ENCODE results near the gene KLHL40.

Gene KLHL40

GRCh38 chr3:42660131-42660715, 25.1 kb upstream of the KLHL40 start:
- TF ChIP-seq TCF12 (IDR thresholded peaks at IDR 0.05; ENCODE audit: low read depth) (no peak), TEAD4 (IDR thresholded peaks at IDR 0.05) (no peak), ZBTB7A (IDR thresholded peaks at IDR 0.05; ENCODE audit: low read depth) (no peak), NFIC (IDR thresholded peaks at IDR 0.05) (no peak)

DNA sequence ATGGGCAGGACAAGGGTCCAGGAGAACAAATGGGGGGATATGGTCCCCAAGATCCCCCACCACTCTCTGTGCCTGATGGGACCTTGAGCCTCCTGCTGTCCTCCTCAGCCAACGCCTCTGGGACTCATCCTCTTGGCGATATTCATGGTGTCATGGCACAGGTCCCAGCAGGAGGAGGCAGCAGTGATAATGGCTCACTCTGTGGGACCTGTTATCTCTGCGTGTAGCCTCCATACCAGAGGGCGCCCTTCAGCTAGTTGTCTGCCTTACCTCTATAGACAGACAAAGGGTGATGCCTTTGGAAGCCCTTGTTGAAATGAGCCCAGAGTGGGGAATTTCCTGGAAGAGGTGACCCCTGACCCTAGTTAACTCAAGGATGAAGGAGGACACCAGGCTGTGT, 24.4 kb upstream of the KLHL40 start:
- no peak for TF ChIP-seq TCF12 (IDR thresholded peaks at IDR 0.05; ENCODE audit: low read depth)
- TF ChIP-seq TAF1 (IDR thresholded peaks at IDR 0.05; ENCODE audit: low read depth), result no peak
- TF ChIP-seq RAD21 (IDR thresholded peaks at IDR 0.05; ENCODE audit: low read depth), result peak; percentile 16; the same call in 1 of the 2 replicates

DNA sequence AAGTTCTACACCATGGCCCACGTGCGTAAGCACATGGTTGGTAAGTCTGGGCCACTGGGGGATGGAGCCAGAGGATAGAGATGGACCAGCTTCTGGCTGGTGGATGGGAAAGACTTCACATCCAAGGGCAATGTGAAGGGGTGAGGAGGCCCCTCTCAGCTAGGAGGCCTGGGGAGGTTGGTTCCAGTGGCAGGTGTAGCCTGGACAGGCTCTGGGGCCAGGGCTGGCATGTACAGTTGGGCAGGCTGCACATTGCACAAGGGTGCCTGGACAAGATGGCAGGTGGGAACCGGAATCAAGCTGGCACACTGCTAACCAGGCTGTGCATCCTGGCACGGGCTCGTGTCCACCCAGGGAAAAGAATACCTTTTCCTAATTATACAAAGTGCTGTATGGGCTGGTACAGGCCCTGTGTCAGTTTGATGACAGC, 23.7 kb upstream of the KLHL40 start:
- TF ChIP-seq ZBTB7A (IDR thresholded peaks at IDR 0.05; ENCODE audit: low read depth), result no peak
- TF ChIP-seq, protein P1, sequence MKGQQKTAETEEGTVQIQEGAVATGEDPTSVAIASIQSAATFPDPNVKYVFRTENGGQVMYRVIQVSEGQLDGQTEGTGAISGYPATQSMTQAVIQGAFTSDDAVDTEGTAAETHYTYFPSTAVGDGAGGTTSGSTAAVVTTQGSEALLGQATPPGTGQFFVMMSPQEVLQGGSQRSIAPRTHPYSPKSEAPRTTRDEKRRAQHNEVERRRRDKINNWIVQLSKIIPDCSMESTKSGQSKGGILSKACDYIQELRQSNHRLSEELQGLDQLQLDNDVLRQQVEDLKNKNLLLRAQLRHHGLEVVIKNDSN (IDR thresholded peaks at IDR 0.05), result no peak
- no peak for TF ChIP-seq TEAD4 (IDR thresholded peaks at IDR 0.05)
- TF ChIP-seq EGR1 (IDR thresholded peaks at IDR 0.05), result no peak
- TF ChIP-seq EP300 (IDR thresholded peaks at IDR 0.05; ENCODE audit: borderline replicate concordance), result no peak
- no peak for TF ChIP-seq CREB1 (IDR thresholded peaks at IDR 0.05; ENCODE audit: low read depth)
- TF ChIP-seq TCF12 (IDR thresholded peaks at IDR 0.05; ENCODE audit: low read depth), result no peak
- no peak for TF ChIP-seq NFIC (IDR thresholded peaks at IDR 0.05)
- TF ChIP-seq RAD21 (IDR thresholded peaks at IDR 0.05; ENCODE audit: low read depth), result no peak
- no peak for TF ChIP-seq MAX (IDR thresholded peaks at IDR 0.05)
- no peak for TF ChIP-seq REST (IDR thresholded peaks at IDR 0.05; ENCODE audit: low read depth)
- no peak for TF ChIP-seq YY1 (IDR thresholded peaks at IDR 0.05; ENCODE audit: low read depth)
- no peak for TF ChIP-seq CEBPB (IDR thresholded peaks at IDR 0.05)
- TF ChIP-seq FOXM1 (IDR thresholded peaks at IDR 0.05; ENCODE audit: borderline replicate concordance, low read depth), result no peak
- TF ChIP-seq TAF1 (IDR thresholded peaks at IDR 0.05; ENCODE audit: low read depth), result no peak

DNA sequence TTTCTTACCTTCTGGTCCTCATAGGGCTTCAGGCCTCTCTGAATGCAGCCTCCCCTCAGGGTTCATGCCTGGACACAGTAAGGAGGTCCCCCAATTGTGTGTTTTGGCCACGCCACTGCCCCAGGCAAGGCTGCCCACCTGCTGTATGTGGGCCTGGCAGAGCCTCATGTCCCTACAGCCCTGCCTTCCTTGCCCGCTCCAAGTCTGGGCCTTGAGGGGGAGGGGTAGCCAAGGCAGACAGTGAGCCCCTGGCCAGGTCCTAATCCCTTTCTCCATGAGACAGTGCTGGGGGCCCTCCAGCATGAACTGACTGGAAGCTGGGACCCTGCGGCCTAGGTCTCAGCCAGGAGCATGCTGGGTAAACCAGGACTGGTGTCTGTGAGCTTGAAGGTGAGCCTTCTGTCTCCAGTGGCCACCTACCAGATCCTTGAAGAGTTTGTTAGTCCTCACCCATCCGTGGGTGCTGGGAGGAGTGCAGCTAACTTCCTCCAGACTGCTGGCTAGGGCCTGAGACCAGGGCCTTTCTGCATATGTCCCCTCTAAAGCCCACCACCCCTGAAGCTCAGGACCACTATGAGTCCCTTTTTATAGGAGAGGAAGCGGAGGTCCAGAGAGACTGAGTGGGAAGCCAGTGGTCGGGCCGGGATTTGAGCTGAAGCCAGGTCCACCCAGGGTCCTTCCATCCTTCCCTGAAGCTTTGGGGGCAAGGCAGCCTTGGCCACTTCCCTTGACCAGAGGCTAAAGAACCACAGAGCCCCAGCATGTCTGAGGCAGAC, 23.1 kb upstream of the KLHL40 start:
- TF ChIP-seq CREB1 (IDR thresholded peaks at IDR 0.05; ENCODE audit: low read depth) (no peak), EGR1 (IDR thresholded peaks at IDR 0.05) (no peak), TAF1 (IDR thresholded peaks at IDR 0.05; ENCODE audit: low read depth) (no peak), MAX (IDR thresholded peaks at IDR 0.05) (no peak), YY1 (IDR thresholded peaks at IDR 0.05; ENCODE audit: low read depth) (no peak), CEBPB (IDR thresholded peaks at IDR 0.05) (no peak), TEAD4 (IDR thresholded peaks at IDR 0.05) (no peak), ZBTB7A (IDR thresholded peaks at IDR 0.05; ENCODE audit: low read depth) (no peak)

GRCh38 chr3:42662813-42663535, 22.4 kb upstream of the KLHL40 start:
- no peak for TF ChIP-seq TAF1 (IDR thresholded peaks at IDR 0.05; ENCODE audit: low read depth)
- TF ChIP-seq, protein P1 (IDR thresholded peaks at IDR 0.05), result no peak
- no peak for TF ChIP-seq ZBTB7A (IDR thresholded peaks at IDR 0.05; ENCODE audit: low read depth)
- TF ChIP-seq NFIC (IDR thresholded peaks at IDR 0.05), result no peak
- TF ChIP-seq TCF12 (IDR thresholded peaks at IDR 0.05; ENCODE audit: low read depth), result no peak
- TF ChIP-seq EP300 (IDR thresholded peaks at IDR 0.05; ENCODE audit: borderline replicate concordance), result no peak
- TF ChIP-seq EGR1 (IDR thresholded peaks at IDR 0.05), result no peak
- TF ChIP-seq FOXM1 (IDR thresholded peaks at IDR 0.05; ENCODE audit: borderline replicate concordance, low read depth), result no peak

DNA sequence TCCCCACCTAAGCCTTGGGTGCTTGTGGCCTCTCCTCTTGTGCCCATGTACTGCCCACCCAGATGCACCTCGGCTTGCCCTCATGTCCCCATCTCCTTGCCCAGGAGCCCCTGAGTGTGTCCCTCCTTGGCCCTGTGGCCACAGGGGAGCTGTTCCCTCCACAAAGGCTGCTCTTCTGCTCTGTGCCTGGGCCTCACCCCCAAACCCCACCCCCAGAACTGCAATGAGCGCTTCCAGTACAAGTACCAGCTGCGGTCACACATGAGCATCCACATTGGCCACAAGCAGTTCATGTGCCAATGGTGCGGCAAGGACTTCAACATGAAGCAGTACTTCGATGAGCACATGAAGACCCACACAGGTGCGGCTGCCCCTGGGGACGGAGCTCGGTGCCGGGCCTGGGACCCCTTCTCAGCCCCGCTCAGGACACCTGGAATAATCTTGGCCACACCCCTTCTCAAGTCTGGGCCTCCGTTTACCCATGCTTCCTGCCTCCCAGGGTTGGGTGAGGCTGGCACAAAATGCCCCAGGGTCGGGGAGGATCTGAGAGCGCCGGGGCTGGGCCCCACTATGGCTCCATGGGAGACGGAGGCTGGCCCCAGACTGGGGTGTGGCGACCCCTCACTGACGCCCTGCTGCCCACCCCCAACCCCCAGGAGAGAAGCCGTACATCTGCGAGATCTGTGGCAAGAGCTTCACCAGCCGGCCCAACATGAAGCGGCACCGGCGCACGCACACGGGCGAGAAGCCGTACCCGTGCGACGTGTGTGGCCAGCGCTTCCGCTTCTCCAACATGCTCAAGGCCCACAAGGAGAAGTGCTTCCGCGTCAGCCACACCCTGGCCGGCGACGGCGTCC, 21.5 kb upstream of the KLHL40 start:
- TF ChIP-seq ZBTB7A (IDR thresholded peaks at IDR 0.05; ENCODE audit: low read depth) (no peak), NFIC (IDR thresholded peaks at IDR 0.05) (no peak), TCF12 (IDR thresholded peaks at IDR 0.05; ENCODE audit: low read depth) (no peak), REST (IDR thresholded peaks at IDR 0.05; ENCODE audit: low read depth) (no peak), YY1 (IDR thresholded peaks at IDR 0.05; ENCODE audit: low read depth) (no peak), TEAD4 (IDR thresholded peaks at IDR 0.05) (no peak), CEBPB (IDR thresholded peaks at IDR 0.05) (no peak), TAF1 (IDR thresholded peaks at IDR 0.05; ENCODE audit: low read depth) (no peak), CREB1 (IDR thresholded peaks at IDR 0.05; ENCODE audit: low read depth) (no peak), RAD21 (IDR thresholded peaks at IDR 0.05; ENCODE audit: low read depth) (no peak), MAX (IDR thresholded peaks at IDR 0.05) (no peak), EGR1 (IDR thresholded peaks at IDR 0.05) (no peak)
- TF ChIP-seq, protein P1 (IDR thresholded peaks at IDR 0.05), result no peak

Measured in Ishikawa (cell line).